Thyroid gland (tissue), 4 donors: ENCODE measurements around the gene GPSM1.

Source experiments
- CTCF ChIP-seq, 6 experiments: fragments of 200-600 bp in 3 of 6; fragments of 450-650 bp in 3 of 6; sonication (generic) in 3 of 6; IDR thresholded peaks; one replicate each; pipeline ENCODE4 v1.5.1; 2016 to 2019; ENCODE audit warnings: antibody characterized with exemption in 6 of 6, mild to moderate bottlenecking in 2 of 6, inconsistent platforms in 1 of 6, moderate library complexity in 1 of 6
- POLR2A ChIP-seq, 2 donors: fragments of 450-650 bp; IDR thresholded peaks; one replicate each; pipeline ENCODE4 v1.6.1; 2017; ENCODE audit warnings: antibody characterized with exemption in 2 of 2, mild to moderate bottlenecking in 2 of 2, moderate library complexity in 1 of 2

- TF ChIP-seq CTCF (IDR thresholded peaks at IDR 0.05) (no peak), POLR2A (IDR thresholded peaks at IDR 0.05) (no peak)
These were observed 56.1 kb downstream of the GPSM1 start for GRCh38 chr9:136383436-136383835.
